ENCODE data around the gene NECTIN2.

The NECTIN2 gene

GRCh38 chr19:44845612-44846454 lies at the start of gene NECTIN2:
Gene NECTIN2 (plus strand): TSS chr19:44846297. CDS start chr19:44846526, 229 bp downstream.
- peak; percentile 95 for DNase-seq (ENCODE audit: low read depth in 2 of 2)

- DNase-seq (ENCODE audit: low read depth in 2 of 2): no peak
These were observed 49.4 kb upstream of the NECTIN2 start for GRCh38 chr19:44796701-44797115.

DNA sequence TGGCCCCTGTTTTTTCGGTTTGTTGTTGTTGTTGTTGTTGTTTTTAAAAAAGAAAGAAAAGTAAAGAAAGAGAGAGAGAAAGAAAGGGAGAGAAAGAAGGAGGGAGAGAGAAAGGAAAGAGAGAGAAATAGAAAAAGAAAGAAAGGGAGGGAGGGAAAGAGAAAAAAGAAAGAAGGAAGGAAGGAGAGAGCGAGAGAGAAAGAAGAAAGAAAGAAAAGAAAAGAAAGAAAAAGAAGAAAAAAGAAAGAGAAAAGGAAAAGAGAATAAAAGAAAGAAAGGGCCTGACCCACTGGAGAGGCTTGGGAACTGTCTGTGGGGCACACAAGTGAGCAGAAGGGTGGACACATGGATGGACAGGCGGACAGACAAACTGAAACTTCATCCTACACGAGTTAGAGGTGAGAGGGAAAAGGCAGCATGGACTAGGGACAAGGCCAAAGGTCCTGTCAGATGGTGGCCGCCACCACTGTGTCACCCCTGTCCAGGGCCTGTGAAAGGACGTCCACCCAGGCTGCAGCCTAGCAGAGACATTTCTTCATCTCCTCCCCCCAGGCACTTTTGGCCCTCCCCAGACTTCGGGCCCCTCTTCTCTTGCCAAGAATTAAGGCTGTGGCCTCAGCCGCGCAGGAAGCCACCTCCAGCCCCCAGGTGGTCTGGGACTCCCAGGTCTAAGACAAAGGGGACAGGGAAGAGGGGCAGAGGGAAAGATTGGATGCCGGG lies 46.3 kb upstream of the NECTIN2 start:
- no peak for DNase-seq (ENCODE audit: low read depth in 2 of 2)

- peak; percentile 21 to 22 for DNase-seq (ENCODE audit: low read depth in 2 of 2)
These were observed 45.6 kb upstream of the NECTIN2 start for GRCh38 chr19:44800461-44800860.

GRCh38 chr19:44803442-44804428 lies 42.4 kb upstream of the NECTIN2 start:
- DNase-seq (ENCODE audit: low read depth in 2 of 2): no peak

DNA sequence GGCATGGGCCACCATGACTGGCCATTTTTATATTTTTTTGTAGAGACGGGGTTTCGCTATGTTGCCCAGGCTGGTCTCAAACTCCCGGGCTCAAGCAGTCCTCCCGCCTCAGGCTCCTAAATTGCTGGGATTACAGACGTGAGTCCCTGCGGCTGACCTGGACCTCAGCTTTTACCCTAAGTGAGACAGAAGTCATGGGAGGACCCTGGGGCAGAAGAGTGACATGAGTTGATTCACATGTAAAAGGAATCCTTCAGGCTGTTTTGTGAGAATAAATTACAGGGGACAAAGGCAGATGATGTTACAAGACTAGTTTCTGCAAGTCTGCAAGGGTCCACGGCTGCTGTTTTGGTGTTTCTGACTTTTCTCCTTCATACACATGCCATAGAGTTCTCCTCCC lies 39.8 kb upstream of the NECTIN2 start:
- DNase-seq (ENCODE audit: low read depth in 2 of 2): no peak

GRCh38 chr19:44807162-44807561 lies 38.9 kb upstream of the NECTIN2 start:
- no peak for DNase-seq (ENCODE audit: low read depth in 2 of 2)

- no peak for DNase-seq (ENCODE audit: low read depth in 2 of 2)
These were observed 38.2 kb upstream of the NECTIN2 start for GRCh38 chr19:44807652-44808462.

- DNase-seq (ENCODE audit: low read depth in 2 of 2): peak; percentile 23 to 38
These were observed 37.4 kb upstream of the NECTIN2 start, which contains the start of gene BCAM for GRCh38 chr19:44808463-44809371. Gene BCAM (plus strand): TSS chr19:44809103. CDS start chr19:44809125, 22 bp downstream.

GRCh38 chr19:44809577-44810233 lies 36.4 kb upstream of the NECTIN2 start:
- no peak for DNase-seq (ENCODE audit: low read depth in 2 of 2)

- no peak for DNase-seq (ENCODE audit: low read depth in 2 of 2)
These were observed 35.6 kb upstream of the NECTIN2 start for GRCh38 chr19:44810234-44811121.

- DNase-seq (ENCODE audit: low read depth in 2 of 2): no peak
These were observed 35.0 kb upstream of the NECTIN2 start for GRCh38 chr19:44811122-44811419.

- no peak for DNase-seq (ENCODE audit: low read depth in 2 of 2)
These were observed 33.9 kb upstream of the NECTIN2 start for GRCh38 chr19:44812142-44812718.

DNA sequence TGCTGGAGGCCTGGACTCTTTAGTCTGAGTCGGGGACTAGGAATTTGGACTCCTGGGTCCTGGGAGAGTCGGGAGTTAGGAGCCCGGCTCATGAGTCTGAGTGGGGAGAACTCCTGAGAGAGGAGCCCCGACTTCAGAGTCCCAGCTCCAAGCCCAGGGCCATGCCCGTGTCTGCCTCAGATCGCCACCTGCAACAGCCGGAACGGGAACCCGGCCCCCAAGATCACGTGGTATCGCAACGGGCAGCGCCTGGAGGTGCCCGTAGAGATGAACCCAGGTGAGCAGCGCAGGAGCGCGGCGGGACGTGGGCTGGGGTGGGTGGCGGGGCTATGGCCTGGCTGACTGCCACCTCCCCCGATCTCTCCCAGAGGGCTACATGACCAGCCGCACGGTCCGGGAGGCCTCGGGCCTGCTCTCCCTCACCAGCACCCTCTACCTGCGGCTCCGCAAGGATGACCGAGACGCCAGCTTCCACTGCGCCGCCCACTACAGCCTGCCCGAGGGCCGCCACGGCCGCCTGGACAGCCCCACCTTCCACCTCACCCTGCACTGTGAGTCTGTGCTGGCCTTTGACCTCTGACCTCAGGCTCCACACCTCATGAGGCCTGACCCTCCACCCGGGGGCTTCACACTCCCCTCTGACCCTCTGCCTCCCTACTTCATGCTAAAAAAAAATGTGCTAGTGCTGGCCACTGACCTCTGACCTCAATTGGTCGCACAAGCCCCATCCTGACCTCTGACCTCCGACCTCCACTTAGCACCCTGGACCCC lies 32.8 kb upstream of the NECTIN2 start:
- DNase-seq (ENCODE audit: low read depth in 2 of 2): no peak

GRCh38 chr19:44813841-44814470 lies 32.1 kb upstream of the NECTIN2 start:
- no peak for DNase-seq (ENCODE audit: low read depth in 2 of 2)

DNA sequence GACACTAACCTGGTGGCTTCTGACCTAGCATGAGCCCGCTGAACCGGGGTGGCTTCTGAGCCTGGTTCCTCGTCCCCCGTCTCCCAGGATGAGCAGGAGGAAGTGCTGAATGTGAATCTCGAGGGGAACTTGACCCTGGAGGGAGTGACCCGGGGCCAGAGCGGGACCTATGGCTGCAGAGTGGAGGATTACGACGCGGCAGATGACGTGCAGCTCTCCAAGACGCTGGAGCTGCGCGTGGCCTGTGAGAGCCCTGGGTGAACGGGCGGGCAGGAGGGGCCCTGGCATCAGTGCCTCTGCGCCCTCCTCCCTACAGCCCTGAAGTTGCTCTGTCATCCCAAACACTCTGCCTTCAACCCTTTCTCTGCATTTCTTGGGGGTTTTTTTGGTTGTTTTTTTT lies 31.6 kb upstream of the NECTIN2 start:
- DNase-seq (ENCODE audit: low read depth in 2 of 2): no peak

- no peak for DNase-seq (ENCODE audit: low read depth in 2 of 2)
These were observed 29.8 kb upstream of the NECTIN2 start for GRCh38 chr19:44816301-44816700.
